SIG-M5 treated with dmso at 0.1 percent for 504 hours (cell line): ENCODE measurements around the gene ZSCAN32.
A peak's percentile ranks its signal among the peaks of the same experiment; 100 is the strongest.

ENCODE experiments used
- DNase-seq: peaks from one replicate; lab custom pipeline; 2025; ENCODE audit not compliant: unreplicated experiment; lab: John Stamatoyannopoulos, UW

Gene ZSCAN32

GRCh38 chr16:3400779-3401688 is at the start of gene ZSCAN32, which contains the start of gene ZNF174:
Gene ZSCAN32, minus strand, starts transcription at chr16:3401004. Its CDS starts 3,447 bp downstream, at chr16:3397557.
Gene ZNF174, plus strand, starts transcription at chr16:3401215. Its CDS starts 790 bp downstream, at chr16:3402005.
- DNase-seq, result peak; percentile 98

DNA sequence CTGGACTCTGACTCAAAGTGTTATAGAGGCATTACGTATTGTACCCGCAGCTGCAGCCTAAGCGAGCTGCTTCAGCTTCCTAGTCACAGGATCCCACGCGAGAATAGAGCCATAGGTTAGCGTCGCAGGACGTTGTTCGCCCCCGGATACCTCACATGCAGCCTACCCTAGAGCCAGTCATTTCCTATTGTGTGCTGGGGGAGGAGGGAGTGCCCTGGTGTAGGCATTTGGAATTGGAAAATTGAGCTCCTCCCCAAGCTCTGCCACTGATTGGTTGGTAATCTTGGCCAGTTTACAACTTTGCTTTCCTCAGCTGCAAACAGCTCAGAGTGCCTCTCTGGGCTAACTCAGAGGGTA is 43.2 kb upstream of the ZSCAN32 start:
- DNase-seq, result peak; percentile 51

DNA sequence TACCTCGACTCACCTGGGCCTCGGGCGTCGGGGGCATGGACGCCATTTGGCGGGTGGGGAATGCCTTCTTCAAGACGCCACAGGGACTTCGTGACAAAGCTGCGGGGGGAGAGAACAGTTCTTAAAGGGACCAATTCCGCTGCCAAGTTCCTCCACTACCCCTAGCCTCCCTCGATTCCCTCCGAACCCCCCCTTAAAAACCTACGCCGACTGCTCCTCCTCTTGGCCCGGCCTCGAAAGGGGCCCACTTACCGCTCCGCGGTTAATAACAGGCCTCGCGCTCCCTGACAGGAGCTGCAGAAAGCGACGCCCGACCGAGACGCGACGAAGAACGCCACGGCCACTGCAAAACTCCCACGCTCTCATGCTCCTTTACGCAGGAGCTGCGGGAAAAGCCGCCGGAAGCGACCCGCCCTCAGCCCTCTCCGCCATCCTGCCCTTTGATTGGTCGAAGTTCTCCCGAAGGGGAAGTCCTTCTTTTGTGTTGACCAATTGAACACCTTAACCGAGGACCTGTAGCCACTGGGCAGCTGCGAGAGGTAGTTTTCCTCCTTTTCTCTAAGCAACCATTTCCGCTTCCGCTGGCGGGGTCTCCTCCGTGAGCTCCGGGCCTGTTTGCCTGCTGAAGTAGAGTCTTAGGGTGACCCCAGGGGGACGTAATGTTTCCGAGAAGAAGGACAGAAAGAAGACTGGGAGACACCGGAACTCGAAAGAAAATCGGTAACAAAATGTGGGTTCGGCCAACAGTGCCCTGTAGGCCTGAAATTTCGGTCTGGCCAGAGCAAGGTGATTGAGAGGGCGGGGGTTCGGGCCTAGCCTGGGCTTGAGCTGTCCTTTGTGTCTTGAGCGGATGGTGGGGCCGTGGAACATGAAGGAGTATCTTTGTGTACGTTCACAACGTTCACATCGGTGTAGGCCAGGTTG is 42.6 kb upstream of the ZSCAN32 start, which contains the start of the genes NAA60 and ZNF597:
Gene NAA60 (plus strand): TSS at position 573 of the 924 bp plus-strand sequence. CDS start 32,548 bp downstream, outside the sequence.
Gene ZNF597 (minus strand): TSS at position 397 of the 924 bp plus-strand sequence. CDS start 351 bp downstream, at position 46.
- peak; percentile 93 for DNase-seq

GRCh38 chr16:3439637-3440036 is 38.8 kb upstream of the ZSCAN32 start:
- DNase-seq, result no peak

DNA sequence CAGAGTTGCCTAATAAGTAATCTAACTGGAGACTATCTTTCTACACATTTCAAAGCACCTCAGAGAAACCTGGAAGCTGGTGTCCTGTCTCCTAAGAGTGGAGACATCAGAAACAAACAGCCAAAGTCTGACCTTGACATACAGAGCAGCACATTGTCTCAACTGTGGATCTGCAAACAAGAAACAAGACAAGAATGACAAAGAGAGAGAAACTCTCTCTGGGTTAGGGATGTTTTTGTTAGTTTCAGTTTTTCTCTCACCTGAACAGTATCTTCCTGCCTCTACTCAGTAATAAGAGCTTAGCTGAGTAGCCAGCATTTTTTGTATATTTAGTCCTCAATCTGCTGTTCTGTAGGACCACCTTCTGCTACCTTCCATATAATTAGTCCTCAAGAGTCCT is 33.6 kb upstream of the ZSCAN32 start:
- DNase-seq, result no peak

DNA sequence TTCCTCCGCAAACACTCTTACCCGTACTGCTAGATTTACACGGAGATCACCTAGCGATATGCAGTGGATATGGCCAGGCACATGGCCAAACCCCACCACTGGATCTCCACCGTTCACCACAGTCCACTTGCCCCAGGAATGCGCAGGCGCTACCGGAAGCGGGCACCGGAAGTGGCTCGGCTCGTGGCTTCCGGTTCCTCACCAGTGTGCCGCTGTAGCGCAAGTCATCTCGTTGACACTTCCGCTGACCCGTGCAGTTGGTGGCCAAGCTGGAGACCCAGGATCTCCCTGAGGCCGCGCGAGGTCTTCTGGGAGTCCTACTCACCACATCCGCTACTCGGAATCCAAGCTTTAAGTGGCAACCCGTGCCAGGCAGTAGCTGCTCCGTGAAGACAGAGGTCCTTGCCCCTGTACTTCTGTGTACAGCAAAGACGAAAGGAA is 31.0 kb upstream of the ZSCAN32 start:
- DNase-seq, result no peak

- no peak for DNase-seq
Measured at GRCh38 chr16:3413730-3414379, 13.1 kb upstream of the ZSCAN32 start.

GRCh38 chr16:3408561-3409197 is 7.9 kb upstream of the ZSCAN32 start:
- DNase-seq, result no peak

DNA sequence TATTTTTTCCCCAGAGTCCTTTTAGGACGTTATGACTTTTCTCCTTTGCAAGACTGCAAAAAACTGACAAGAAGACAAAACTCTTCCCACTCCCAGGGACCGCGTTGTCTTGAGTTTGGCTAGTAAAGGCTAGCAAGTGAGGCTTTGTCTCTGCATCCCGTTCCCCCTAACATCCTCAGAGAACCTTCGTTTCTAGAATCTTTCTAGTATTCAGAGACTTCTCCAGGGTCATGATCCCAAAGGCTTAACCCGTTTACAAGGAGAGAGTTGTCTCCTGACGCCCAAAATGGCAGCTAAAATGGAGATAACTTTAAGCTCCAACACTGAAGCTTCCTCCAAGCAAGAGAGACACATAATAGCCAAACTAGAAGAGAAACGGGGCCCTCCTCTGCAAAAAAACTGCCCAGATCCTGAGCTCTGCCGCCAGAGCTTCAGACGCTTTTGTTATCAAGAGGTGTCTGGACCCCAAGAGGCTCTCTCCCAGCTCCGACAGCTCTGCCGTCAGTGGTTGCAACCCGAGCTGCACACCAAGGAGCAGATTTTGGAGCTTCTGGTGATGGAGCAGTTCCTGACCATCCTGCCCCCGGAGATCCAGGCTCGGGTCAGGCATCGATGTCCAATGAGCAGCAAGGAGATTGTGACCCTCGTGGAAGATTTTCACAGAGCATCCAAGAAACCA is 1.1 kb upstream of the ZSCAN32 start:
- no peak for DNase-seq

- DNase-seq, result no peak
Measured at GRCh38 chr16:3400446-3400778, 392 bp downstream of the ZSCAN32 start.

GRCh38 chr16:3389663-3390338 is 11.0 kb downstream of the ZSCAN32 start:
- no peak for DNase-seq

- no peak for DNase-seq
Measured at GRCh38 chr16:3388325-3388724, 12.5 kb downstream of the ZSCAN32 start.

DNA sequence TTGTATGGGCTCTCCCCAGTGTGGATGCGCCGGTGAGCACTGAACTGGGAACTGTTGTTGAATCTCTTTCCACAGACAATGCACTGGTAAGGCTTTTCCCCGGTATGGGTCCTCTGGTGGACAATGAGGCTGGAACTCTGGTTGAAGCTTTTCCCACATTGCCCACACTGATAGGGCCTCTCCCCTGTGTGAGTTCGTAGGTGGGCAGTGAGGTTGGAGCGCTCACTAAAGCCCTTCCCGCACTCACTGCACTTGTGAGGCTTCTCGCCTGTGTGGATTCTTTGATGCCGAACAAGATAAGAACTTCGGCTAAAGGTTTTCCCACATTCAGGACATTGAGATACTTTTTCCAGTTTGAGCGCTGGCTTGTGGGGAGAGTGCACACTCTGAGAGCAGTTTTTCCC is 17.8 kb downstream of the ZSCAN32 start:
- no peak for DNase-seq

DNA sequence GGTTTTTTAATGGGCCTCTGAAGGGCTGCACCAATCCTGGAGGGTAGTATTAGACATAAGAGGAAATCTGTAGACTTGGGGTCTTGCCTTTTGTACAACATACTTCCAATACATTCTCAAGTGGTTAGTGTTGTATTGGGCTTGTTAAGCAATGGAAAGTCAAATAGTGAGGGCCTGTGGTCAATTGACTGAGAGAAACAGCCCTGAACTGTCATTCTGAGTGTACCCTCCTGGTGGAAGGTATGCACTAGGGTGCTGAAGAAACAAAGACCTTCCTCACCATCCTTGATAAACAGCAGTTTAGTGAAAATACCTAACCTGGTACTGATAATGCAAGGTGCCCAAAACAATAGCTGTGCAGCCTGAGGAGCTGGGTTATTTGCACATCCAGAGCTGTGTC is 22.9 kb downstream of the ZSCAN32 start:
- no peak for DNase-seq

DNA sequence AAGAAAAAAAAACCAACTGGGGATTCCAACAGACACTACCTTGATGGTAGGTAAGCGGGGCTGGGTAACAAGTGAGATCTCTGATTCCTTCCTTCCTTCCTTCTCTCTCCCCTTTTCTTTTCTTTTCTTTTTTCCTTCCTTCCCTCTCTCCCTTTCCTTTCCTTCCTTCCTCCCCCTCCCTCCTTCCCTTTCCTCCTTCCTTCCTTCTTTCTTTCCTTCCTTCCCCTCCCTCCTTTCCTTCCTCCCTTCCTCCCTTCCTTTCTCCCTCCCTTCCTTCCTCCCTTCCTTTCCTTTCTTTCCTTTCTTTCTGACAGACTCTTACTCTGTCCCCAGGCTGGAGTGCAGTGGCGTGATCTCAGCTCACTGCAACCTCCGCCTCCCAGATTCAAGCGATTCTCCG is 25.1 kb downstream of the ZSCAN32 start:
- DNase-seq, result no peak

DNA sequence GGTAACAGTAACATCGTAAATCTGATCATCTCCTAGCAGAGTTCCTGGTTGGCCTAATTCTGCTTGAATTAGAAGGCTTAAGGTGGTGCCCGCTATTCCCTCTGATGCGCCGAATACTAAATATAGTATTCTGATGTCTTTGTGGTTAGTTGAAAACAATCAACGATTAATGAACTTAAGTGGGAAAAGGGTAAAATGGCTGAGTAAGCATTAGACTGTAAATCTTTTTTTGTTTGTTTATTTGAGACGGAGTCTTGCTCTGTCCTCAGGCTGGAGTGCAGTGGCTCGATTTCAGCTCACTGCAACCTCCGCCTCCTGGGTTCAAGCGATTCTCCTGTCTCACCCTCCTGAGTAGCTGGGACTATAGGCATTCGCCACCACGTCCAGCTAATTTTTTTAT is 31.7 kb downstream of the ZSCAN32 start:
- DNase-seq, result no peak

- DNase-seq, result peak; percentile 58
Measured at GRCh38 chr16:3364774-3365427, 35.9 kb downstream of the ZSCAN32 start.

GRCh38 chr16:3363793-3364192 is 37.0 kb downstream of the ZSCAN32 start:
- no peak for DNase-seq

- no peak for DNase-seq
Measured at GRCh38 chr16:3362931-3363330, 37.9 kb downstream of the ZSCAN32 start.
